Endometrium (tissue), 2 donors: ENCODE results near the gene TAS2R16.

Experiments used
- FAIRE-seq: peaks from 2 replicates; lab custom pipeline; 2012; peaks lifted over from hg19 to GRCh38; lab: Jason Lieb, UNC
- donor health status: control.
- donor health status: control.

Gene TAS2R16, protein sequence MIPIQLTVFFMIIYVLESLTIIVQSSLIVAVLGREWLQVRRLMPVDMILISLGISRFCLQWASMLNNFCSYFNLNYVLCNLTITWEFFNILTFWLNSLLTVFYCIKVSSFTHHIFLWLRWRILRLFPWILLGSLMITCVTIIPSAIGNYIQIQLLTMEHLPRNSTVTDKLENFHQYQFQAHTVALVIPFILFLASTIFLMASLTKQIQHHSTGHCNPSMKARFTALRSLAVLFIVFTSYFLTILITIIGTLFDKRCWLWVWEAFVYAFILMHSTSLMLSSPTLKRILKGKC

DNA sequence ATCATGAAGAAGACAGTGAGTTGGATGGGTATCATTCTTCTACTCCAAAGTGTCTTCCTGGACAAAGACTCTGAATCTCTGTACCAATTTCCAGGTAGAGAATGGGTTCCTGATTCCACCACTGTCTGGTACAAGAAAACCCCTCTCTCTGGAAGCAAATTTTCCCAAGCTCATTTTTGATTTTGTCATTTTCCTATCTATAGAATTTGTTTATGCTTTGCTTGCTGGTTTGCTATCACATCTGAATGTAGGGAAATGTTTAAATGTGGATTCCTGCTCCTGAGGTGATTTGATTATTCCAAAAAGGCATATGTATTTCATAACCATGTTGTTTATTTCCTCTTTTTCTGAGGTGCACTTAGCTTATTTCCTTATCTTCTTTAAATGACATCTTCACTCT, at the start of gene TAS2R16:
TAS2R16 (minus strand) TSS at position 101 of the 400 bp plus-strand sequence; CDS start at position 35, 66 bp downstream.
- FAIRE-seq, result no peak

DNA sequence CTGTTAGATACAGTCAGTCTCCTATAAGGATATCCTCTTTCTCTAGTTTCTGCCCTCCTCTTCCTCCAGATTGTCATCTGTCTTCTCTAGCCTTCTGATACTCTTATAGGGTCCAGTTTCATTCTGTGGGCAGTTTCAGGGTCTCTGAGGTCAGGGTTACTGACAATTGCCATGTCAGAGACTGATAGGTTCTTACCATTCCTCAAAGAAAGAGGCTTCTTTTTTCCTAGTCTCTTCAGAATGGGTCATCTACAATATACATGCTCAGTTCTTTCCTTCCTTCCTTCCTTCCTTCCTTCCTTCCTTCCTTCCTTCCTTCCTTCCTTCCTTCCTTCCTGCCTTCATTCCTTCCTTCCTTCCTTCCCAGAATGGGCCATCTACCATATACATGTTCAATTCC, 48.1 kb upstream of the TAS2R16 start:
- FAIRE-seq, result no peak

DNA sequence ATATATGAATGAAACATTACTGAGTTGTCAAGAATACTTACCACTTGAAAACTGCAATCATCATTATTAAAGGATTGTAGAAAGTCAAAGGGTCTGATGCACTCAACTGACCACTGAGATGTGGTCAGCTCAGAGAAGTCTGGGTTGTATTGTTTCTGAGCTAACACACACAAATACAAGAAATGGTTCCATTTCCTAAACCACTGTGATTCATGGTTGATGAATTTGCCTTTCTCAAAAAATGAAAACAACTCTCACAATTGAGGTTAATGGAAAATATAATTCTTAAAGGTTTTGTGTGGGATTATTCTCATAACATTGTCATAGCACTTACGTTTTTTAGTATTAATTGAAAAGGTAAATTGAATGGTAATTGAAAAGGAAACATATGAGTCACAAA, 45.6 kb upstream of the TAS2R16 start:
- FAIRE-seq, result no peak

DNA sequence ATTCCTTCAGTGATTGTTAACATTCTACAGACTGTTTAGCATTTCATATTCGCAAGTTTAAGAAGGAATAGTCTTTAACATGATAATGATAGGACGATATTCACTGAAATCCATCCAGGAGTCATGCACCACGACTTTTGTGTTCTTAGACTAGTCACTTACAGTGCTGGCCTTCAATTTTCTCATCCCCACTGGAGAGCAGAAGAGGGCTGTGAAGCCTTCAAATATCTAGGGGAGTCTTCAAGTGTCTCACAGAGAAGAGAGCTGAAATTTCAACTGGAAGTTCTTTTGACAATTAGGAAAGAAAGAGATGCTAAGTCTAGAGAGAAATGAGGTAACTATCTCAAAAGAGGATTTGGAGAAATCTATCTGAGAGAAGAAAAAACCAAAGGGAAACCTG, 43.8 kb upstream of the TAS2R16 start:
- no peak for FAIRE-seq

DNA sequence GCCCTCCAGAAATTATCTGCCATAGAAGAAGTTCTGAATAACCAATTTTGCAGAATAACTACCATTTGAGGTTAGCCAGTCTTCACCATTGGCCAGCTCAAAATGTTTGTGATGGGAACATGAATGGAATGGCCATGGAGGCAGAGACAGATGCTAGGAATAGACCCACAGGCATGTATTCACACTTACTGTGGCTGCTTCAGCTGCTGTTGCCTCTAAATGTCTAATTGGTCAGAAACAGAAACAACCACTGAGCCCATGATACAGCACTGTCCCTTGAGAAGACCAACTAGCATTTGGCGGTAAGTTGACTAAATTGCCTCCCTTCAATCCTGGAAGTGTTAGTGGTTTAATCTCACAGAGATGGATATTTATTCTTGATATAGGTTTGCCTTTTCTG, 38.6 kb upstream of the TAS2R16 start:
- FAIRE-seq, result no peak

DNA sequence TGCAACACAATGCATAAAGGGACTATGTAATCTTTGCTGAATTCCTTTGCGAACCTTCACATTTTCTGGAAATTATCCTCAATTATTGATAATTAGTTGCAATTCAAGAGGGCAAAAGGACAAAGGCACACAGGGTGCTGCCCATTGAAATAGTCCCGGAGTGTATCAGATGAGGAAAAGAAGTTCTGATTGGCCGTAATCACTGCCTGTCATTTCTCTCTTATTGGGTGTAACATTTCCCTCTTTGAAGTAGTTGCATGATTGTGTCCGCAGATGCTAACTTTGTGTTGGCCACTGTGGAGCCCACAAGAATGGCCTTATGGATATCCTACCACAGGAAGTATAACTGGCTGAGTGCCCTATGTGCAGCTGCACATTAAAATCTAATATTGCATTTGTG, 35.1 kb upstream of the TAS2R16 start:
- FAIRE-seq, result no peak

DNA sequence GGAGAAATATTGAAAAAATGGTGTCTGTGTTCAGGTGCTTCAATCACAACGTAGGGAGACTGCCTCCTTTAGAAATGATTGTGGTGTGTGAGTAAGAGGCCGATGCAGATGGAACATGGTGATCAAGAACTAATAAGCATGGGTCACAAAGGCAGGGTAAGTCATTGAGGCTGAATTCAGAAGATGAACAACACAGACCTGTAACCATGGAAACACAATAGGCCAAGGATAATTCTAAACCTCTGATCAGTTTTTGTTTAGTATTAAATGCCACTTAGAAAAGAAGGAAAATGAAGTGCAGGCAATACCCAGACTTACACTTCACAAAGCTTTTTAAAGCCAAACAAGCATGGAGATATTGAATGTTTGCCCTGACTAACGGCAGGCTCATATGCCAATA, 32.8 kb upstream of the TAS2R16 start:
- FAIRE-seq, result no peak

DNA sequence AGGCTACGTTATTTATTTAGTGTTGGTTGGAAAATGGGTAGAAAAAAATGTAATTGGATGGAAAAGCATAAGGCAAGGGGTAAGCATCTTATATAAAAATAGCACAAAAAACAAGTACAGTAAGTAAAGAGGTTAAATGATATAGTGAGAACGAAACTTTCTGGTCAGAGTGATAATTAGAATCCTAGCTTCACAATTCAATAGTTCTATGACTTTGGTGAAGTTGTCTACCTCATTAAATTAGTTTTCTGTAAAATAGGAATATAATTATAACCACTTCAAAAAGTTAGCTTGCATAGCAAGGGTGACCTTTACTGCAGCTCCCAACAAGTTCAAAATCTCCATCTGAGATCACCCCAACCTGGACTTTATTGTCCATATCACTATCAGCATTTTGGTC, 30.8 kb upstream of the TAS2R16 start:
- no peak for FAIRE-seq

DNA sequence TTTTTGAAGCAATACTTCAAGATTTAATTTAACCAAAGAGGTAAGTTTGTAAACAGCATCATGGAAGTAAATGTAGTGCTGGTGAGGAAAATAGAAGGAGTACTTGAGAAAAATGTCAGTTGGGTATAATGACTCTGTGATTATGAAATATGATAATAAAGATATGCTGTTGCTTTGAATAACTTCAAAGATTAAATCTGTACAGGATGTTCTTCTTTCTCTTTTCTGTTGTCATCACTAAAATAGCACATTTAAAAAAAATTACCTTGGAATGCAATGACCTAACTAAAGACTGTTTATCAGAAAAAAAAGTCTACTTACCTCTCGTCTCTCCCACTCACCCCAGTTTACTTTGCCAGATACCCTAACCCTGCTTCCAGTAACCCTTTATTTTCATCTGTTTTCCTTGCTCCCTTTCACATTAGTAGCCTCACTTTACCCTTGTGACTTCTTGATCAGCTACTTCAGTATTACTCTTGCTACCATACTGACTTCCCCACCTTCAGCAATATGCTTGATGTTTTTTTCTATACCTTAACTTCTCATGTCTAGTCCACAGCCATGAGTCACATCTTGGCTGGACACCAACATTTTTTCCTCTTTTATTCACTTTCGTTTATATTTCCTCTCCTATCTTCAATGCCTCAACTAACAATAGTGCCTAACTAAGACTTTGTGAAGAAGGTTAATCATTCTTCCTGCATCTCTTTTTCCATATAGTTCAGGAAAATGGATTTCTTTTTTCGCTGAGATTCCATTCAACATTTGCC, 29.7 kb upstream of the TAS2R16 start:
- no peak for FAIRE-seq

DNA sequence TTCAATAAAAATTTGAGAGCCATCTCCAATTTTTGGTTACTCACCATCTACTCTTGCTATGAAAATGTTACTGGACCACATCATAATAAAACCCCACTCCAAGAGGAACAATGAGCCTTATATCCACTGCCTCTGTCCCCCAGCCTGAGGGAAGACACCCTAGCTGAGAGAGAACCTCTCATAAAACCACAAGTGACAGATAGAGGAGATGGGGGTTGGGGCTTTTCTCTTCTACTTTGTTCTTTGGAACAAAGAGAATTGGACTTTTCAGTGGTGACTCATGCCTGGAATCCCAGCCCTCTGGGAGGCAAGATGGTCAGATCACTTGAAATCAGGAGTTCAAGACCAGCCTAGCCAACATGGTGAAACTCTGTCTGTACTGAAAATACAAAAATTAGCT, 27.6 kb upstream of the TAS2R16 start:
- no peak for FAIRE-seq

DNA sequence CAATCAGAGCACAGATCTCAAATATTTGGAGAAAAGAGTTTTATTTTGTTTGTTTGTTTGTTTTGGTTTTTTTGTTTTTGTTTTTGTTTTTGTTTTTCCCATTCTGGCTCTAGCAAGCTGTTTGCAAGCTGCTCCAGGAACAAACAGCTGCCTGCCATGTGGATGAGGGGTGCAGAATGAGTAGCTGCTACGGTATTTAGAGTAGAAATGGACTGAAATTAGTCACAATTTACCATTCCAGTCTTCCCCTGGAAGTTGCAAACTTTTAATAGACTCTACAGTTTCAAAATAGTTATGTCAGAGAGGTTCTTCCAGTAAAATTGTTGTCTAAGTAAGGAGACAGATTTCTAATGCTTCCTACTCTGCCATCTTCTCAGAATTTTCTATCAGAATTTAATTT, 27.1 kb upstream of the TAS2R16 start:
- FAIRE-seq, result peak; percentile 76

DNA sequence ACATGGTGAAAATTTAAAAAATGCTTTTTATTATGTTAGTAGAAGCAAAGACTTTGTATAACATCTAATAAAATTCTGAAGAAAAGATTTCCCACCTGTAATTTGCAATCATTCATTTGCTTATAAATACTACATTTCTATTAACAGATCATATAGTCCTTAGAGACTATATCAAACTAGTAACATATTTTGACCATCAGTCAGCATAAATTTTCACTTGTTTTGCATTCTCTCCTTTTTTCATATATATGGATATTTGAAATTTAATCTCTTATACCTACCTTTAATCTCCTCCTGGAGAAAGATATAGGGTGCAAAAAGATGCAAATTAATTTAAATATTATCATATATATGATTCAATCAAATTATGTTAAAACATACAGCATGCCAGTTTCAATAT, 16.9 kb upstream of the TAS2R16 start:
- FAIRE-seq, result no peak

DNA sequence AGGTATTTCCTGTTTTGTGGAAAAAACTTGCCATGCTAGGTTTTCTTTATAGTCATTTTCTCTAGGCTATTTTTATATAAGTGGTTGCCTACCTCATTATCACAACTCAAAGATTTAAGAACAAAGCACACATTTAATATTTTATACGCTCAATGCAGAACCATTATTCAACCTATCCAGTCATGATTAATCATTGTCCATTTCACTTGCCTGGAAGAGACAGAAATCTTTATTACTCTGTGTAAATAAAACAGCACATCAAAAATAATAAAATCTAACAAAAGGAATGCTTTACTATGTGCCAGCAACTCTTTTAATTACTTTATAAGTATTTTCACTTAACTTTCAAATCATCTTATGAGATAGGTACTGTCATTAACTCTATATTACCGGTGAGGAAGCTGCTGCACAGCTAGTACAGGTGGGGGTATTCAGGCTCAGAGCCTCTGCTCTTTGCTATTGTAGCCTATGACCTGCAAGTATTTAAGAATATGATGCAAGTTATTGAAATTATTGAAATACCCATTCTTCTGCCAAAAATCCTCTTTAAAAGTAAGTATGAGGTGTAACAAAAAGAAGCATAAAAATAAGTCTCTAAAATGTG, 16.4 kb upstream of the TAS2R16 start:
- no peak for FAIRE-seq

DNA sequence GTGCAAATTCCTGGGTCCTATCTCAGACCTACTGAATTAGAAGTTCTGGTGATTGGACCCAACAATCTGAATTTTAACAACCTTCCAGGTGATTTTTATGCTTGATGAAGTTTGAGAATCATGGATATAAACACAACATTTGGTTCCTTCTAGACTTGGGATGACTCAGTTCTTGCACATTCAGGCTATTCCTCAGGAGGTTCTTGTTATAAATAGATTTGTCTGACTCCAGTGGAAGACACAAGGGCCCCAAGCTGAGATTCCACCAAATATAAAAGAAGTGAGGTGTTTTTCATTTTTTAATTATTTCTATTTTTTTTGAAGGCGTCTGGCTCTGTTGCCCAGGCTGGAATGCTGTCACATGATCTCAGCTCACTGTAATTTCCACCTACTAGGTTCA, 9.4 kb upstream of the TAS2R16 start:
- no peak for FAIRE-seq

DNA sequence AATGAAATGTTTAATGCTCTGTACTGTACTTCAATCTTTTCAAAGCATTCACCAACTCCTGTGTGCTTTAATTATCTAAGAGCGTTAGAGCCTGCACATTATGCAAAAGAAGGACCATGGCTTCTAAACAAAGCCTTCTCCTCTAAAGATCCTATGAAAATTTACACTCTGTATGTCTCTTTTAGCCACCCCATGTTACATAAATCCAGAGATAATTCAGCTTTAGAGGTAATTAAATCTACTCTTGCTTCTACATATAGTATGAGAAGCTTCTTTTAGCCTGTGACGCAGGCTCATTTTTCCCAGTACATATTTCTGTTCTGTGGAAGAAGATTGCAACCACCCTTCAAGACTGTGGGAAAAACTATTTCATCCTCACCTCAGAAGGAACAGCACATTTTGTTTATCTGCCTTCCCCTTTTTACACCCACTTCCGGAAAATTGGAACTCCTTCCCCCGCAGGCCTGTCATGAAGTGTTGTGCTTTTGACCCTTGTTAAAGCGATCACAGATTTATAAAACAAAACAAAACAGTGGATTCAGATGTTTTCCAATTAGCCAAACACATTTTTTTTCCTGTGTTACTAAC, 8.1 kb upstream of the TAS2R16 start:
- FAIRE-seq, result no peak

DNA sequence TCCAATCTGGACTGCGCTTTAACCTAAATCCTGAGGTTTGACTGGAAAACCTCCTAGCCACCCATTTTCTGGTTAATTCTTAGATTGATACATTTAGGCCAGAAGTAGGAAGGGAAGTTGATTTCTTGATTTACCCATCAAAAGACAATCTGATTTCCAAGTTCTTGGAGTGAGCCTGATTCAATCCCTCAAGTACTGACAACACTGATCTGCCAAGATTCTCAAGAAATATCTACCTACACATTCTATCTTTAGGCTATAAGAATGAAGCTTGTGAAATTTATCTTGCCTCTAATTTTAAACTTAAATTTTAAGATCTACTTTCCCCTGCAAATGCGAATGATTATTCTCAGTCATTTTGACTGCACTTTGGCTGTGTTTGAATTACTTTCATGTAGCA, 5.9 kb downstream of the TAS2R16 start:
- no peak for FAIRE-seq

DNA sequence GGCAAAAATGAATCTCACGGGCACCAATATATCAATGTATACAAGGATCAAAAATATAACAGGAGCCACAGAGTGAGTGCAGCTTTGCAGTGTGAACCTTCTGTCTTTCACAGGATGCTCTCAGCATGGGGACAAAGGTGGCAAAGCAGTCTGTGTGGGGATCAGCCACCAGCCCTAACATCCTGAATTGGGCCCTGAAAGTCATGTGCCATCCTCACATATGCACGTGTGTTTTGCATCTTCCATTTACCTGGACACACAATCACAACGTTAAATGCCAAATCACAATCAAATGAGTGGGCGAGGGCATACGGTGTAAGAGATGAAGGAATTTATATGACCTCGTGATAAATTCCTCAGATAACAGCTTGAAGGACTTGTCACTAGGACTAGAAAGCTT, 6.5 kb downstream of the TAS2R16 start:
- no peak for FAIRE-seq

DNA sequence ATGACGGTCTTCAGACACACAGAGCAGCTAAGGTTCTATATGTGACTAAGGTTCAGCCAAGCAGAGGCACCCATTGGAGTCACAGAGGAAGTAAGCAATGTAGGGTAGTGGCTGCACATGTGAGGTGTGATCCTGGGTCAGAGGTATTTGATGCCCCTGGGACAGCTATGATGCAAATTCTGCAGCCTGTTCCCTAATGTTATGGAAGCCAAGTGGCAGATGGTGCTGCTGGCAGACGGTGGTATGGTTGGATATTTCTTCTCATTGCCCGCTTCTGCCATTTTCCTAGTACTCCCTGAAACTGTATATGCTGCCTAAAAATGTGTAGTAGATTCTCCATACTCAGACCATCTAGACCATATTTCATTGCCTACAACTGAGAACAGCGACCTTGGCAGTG, 7.2 kb downstream of the TAS2R16 start:
- no peak for FAIRE-seq

DNA sequence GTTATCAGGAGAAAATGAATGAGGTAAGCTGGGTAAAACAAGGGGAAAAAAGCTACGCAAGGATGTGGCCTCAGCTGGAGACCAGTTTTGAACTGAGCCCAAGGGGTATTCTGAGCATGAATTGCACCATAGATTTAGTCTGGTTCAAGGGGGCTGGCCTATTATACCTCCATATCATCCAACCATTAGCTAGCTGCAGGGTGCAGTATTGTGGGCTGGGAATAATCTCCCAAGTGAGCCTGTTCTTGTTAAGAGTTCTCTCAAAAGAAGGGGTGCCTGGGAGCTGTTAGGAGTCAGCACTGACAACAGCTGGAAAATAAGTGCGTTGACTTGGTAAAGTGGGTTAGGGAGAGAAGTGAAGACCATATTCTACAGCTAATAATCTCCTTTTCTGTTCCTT, 8.0 kb downstream of the TAS2R16 start:
- FAIRE-seq, result no peak

DNA sequence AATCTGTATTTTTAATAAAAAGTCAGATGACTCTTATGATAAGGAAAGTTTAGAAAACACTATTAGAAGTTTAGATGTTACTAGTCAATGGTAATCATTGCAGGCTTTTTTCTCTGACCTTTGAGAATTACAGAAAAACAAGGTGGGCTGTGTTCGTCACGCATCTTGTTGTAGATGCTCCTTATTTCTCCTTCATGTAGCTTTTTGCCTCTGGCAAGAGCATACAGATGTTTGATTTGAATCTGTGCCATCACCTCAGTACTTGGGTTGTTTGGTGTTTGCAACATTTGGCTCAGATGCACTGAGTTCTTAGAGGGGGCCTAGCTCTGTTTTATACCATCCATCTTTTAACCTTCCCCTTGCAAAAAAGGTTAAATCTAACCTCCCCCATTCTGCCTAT, 11.5 kb downstream of the TAS2R16 start:
- FAIRE-seq, result no peak

DNA sequence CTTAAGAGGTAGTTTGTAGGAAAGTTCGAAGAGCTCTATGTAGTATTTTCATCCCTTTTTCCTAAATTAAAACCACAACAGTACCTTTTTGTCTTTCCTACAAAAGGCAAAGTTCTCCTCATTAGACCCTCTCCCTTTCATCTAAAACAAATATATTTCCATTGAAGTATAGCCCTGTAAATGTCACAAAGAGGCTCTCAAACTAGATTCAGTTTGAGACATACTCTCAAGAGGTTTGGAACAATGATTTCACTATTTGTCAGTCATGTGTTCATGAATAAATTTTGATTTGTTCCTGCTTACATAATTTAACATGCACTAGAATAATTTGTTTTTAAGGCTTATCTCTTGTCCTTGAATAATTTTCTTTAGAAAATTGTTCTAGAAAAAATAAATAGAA, 12.2 kb downstream of the TAS2R16 start:
- no peak for FAIRE-seq

DNA sequence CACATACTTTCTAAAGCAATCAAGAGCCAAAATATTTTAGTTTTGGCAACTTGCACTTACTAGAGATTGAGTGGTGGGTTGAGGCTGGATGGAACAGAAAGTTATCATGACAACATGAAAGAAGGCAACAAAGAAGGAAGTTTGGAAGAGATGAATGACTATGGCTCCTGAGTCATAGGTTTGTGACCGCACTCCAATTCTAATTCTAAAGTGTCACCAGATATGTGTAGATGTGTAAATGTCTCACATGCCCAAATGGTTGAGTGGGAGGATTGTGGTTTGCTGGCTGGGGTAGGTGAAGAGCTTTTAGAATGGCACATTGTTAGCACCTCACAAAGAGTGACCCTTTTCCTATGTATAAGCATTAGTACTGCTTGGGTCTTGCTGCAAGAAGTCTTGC, 20.2 kb downstream of the TAS2R16 start:
- no peak for FAIRE-seq

DNA sequence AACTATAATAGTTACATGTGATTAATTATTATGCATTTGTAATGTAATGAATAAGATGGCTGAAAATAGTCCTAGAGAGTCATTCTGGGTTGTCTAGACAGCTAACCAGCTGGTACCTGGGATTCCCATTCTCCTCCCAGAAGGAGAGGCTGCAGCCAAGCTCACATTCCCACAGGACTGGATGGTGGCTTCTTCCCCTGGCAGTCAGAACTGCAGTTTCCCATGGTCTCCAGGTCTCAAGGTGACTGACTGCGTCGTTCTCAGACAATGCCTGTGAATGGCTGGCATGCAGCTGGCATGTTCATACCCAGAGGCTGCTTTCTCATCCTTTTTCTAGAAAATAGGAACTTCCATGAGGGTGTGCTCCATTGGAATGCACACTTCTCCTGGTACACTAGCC, 21.3 kb downstream of the TAS2R16 start:
- FAIRE-seq, result no peak
